ENCODE results near the gene PARD3B. TPM values are rescaled to one million over a fixed set of nuclear protein-coding genes. Genes with fewer than 3 reads are reported as not detected.

PARD3B gene
- total and polyA plus RNA-seq, 2 experiments from 2014 or later = 3.5 to 4.4 TPM

DNA sequence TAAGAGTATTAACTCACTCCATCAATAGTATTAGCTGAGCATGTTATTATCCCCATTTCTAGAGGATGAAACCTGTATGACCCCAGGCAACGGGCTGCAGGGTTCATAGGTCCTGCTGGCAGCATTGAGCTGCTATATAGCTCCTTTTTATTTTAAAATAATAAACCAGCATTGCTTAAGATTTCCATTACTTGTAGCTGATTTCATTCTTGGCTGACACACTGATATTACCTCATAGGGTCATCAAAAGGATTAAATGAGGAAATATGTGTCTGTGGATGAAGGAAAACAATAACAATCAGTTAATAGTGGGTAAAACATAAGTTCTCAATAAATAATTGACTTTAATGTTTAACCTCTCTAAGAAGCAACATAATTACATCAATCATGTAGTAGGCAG, 1088.7 kb downstream of the PARD3B start:
- no peak overlapping the region for H3K27ac ChIP-seq (ENCODE audit: low read depth)
- H3K79me2 ChIP-seq (replicated peaks; ENCODE audit: insufficient read depth) = no peaks in the 10 kb centered on the region
- no peak overlapping the region for H3K27ac Mint-ChIP-seq
- H3K4me3 Mint-ChIP-seq = no peak overlapping the region
- H3K4me1 ChIP-seq (ENCODE audit: insufficient read depth) = peaks cover 8% of the 10 kb centered on the region; the same call in 1 of the 2 replicates
- DNase-seq (ENCODE audit: low spot score) (no peak), ATAC-seq (no peak)
- H3K9me3 Mint-ChIP-seq = peaks cover 4% of the 10 kb centered on the region
- peaks cover 8% of the 10 kb centered on the region for H3K27me3 Mint-ChIP-seq (ENCODE audit: insufficient read depth, low read depth, poor library complexity)
- no peaks in the 10 kb centered on the region for H3K36me3 ChIP-seq (ENCODE audit: insufficient read depth)
- no peaks in the 10 kb centered on the region for H3F3A ChIP-seq (replicated peaks; ENCODE audit: low read depth)
- no peak overlapping the region for H3K4me2 ChIP-seq
- H2AFZ ChIP-seq = no peak overlapping the region
- H3K4me1 Mint-ChIP-seq = peaks cover 10% of the 10 kb centered on the region
- H3K36me3 Mint-ChIP-seq (ENCODE audit: low read depth) = peaks cover 6% of the 10 kb centered on the region; the same call in 2 of the 3 replicates
- no peak overlapping the region for H3K4me3 ChIP-seq
- no peak for TF ChIP-seq JUNB (IDR thresholded peaks at IDR 0.05; ENCODE audit: unreplicated experiment)
- H4K20me1 ChIP-seq (replicated peaks; ENCODE audit: insufficient read depth) = no peaks in the 10 kb centered on the region
- peaks cover 9% of the 10 kb centered on the region; the same call in 1 of the 2 replicates for H3K9me2 ChIP-seq (ENCODE audit: insufficient read depth)
- no peaks in the 10 kb centered on the region for H3K27me3 ChIP-seq (ENCODE audit: insufficient read depth)

DNA sequence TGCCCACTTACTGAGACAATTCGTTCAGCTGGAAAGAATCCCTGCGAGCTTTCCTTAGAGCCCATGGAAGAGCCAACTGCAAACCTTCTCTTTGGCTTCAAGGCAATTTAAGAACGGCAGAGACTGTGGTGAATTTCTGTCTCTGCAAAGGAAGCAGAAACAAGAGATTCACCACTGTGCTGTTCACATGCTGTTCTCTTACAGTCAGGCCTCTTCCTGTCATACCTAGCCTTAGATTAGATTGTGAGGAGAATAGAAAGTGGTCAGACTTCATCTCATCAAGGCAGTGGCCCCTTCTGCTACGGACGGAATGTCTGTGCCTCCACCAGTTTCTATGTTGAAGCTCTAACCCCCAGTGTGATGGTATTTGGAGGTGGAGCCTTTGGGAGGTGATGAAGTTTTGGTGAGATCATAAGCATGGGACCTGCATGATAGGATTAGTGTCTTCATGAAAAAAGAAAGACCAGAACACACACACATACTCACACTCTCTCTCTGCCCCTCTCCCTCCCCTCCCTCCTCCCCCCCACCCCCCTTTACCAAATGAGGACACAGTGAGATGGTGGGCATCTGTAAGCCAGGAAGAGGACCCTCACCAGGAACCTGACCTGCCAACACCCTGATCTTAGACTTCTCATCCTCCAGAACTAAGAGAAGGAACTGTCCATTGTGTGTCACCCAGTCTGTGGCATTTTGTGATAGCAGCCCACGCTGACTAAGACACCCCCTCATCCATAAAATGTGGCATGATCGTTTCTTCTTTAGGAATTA, 1091.5 kb downstream of the PARD3B start:
- H2AFZ ChIP-seq = no peak overlapping the region
- H3K4me2 ChIP-seq = no peak overlapping the region
- H3K27me3 Mint-ChIP-seq (ENCODE audit: insufficient read depth, low read depth, poor library complexity) = peaks cover 8% of the 10 kb centered on the region
- TF ChIP-seq, protein P1, sequence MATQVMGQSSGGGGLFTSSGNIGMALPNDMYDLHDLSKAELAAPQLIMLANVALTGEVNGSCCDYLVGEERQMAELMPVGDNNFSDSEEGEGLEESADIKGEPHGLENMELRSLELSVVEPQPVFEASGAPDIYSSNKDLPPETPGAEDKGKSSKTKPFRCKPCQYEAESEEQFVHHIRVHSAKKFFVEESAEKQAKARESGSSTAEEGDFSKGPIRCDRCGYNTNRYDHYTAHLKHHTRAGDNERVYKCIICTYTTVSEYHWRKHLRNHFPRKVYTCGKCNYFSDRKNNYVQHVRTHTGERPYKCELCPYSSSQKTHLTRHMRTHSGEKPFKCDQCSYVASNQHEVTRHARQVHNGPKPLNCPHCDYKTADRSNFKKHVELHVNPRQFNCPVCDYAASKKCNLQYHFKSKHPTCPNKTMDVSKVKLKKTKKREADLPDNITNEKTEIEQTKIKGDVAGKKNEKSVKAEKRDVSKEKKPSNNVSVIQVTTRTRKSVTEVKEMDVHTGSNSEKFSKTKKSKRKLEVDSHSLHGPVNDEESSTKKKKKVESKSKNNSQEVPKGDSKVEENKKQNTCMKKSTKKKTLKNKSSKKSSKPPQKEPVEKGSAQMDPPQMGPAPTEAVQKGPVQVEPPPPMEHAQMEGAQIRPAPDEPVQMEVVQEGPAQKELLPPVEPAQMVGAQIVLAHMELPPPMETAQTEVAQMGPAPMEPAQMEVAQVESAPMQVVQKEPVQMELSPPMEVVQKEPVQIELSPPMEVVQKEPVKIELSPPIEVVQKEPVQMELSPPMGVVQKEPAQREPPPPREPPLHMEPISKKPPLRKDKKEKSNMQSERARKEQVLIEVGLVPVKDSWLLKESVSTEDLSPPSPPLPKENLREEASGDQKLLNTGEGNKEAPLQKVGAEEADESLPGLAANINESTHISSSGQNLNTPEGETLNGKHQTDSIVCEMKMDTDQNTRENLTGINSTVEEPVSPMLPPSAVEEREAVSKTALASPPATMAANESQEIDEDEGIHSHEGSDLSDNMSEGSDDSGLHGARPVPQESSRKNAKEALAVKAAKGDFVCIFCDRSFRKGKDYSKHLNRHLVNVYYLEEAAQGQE (IDR thresholded peaks at IDR 0.05; ENCODE audit: unreplicated experiment) = no peak
- TF ChIP-seq CREB1 (CRISPR knock-in tag; IDR thresholded peaks at IDR 0.05; ENCODE audit: low read depth) = no peak
- no peak for TF ChIP-seq EZH2 (IDR thresholded peaks at IDR 0.05; ENCODE audit: low read depth, unreplicated experiment)
- no peak for TF ChIP-seq ZNF462 (CRISPR knock-in tag; IDR thresholded peaks at IDR 0.05)
- no peak for TF ChIP-seq EZH2phosphoT487 (IDR thresholded peaks at IDR 0.05; ENCODE audit: unreplicated experiment)
- TF ChIP-seq STAT1 (IDR thresholded peaks at IDR 0.05; ENCODE audit: unreplicated experiment) = no peak
- no peak for TF ChIP-seq POLR2AphosphoS5 (IDR thresholded peaks at IDR 0.05; ENCODE audit: low read depth)
- TF ChIP-seq JUNB (IDR thresholded peaks at IDR 0.05; ENCODE audit: unreplicated experiment) = no peak
- no peak for TF ChIP-seq ZNF331 (CRISPR knock-in tag; IDR thresholded peaks at IDR 0.05; ENCODE audit: low read depth)
- TF ChIP-seq NANOG (IDR thresholded peaks at IDR 0.05; ENCODE audit: borderline replicate concordance) = no peak
- TF ChIP-seq ZNF114 (CRISPR knock-in tag; IDR thresholded peaks at IDR 0.05) = no peak

More for the DNA sequence above, 1091.5 kb downstream of the PARD3B start:
- Histone ChIP-seq H3K36me3 (ENCODE audit: insufficient read depth) (no peaks in the 10 kb centered on the region), H3F3A (replicated peaks; ENCODE audit: low read depth) (no peaks in the 10 kb centered on the region), H3K27ac (ENCODE audit: low read depth) (no peak overlapping the region), H3K9me2 (ENCODE audit: insufficient read depth) (peaks cover 16% of the 10 kb centered on the region; the same call in 1 of the 2 replicates), H3K79me2 (replicated peaks; ENCODE audit: insufficient read depth) (no peaks in the 10 kb centered on the region), H3K27me3 (ENCODE audit: insufficient read depth) (no peaks in the 10 kb centered on the region), H3K4me3 (no peak overlapping the region), H3K4me1 (ENCODE audit: insufficient read depth) (peaks cover 10% of the 10 kb centered on the region; the same call in 1 of the 2 replicates), H4K20me1 (replicated peaks; ENCODE audit: insufficient read depth) (no peaks in the 10 kb centered on the region)
- ATAC-seq = no peak
- H3K4me3 Mint-ChIP-seq = no peak overlapping the region
- peaks cover 8% of the 10 kb centered on the region for H3K4me1 Mint-ChIP-seq
- H3K9me3 Mint-ChIP-seq = peaks cover 8% of the 10 kb centered on the region
- DNase-seq (ENCODE audit: low spot score) = no peak
- no peak overlapping the region for H3K27ac Mint-ChIP-seq
- H3K36me3 Mint-ChIP-seq (ENCODE audit: low read depth) = peaks cover 10% of the 10 kb centered on the region; the same call in 2 of the 3 replicates
